ENCODE data around the gene BORCS6.
A peak's percentile ranks its signal among the peaks of the same experiment; 100 is the strongest.

BORCS6 gene

GRCh38 chr17:8210761-8211458 is 20.9 kb upstream of the BORCS6 start:
- no peak for DNase-seq (ENCODE audit: low read depth)

GRCh38 chr17:8209907-8210760 is 20.2 kb upstream of the BORCS6 start, which contains the start of gene AURKB:
AURKB (minus strand) TSS chr17:8210575; CDS start chr17:8210224, 351 bp downstream.
- DNase-seq (ENCODE audit: low read depth) = peak; percentile 93

- DNase-seq (ENCODE audit: low read depth) = no peak
Measured at GRCh38 chr17:8206536-8206935, 16.6 kb upstream of the BORCS6 start.

GRCh38 chr17:8204761-8205555 is 15.0 kb upstream of the BORCS6 start:
- DNase-seq (ENCODE audit: low read depth) = no peak

- no peak for DNase-seq (ENCODE audit: low read depth)
Measured at GRCh38 chr17:8192070-8192815, 2.3 kb upstream of the BORCS6 start.

GRCh38 chr17:8190506-8190905 is 526 bp upstream of the BORCS6 start:
- DNase-seq (ENCODE audit: low read depth) = no peak

- DNase-seq (ENCODE audit: low read depth) = no peak
Measured at GRCh38 chr17:8189041-8189710, 804 bp downstream of the BORCS6 start.

- no peak for DNase-seq (ENCODE audit: low read depth)
Measured at GRCh38 chr17:8188263-8188839, 1.6 kb downstream of the BORCS6 start.

GRCh38 chr17:8187517-8188262 is 2.3 kb downstream of the BORCS6 start:
- DNase-seq (ENCODE audit: low read depth) = peak; percentile 78

- peak; percentile 76 for DNase-seq (ENCODE audit: low read depth)
Measured at GRCh38 chr17:8186787-8187516, 3.0 kb downstream of the BORCS6 start.

- no peak for DNase-seq (ENCODE audit: low read depth)
Measured at GRCh38 chr17:8186446-8186786, 3.6 kb downstream of the BORCS6 start.

- DNase-seq (ENCODE audit: low read depth) = peak; percentile 77
Measured at GRCh38 chr17:8185582-8186445, 4.2 kb downstream of the BORCS6 start.

GRCh38 chr17:8176998-8177731 is 12.8 kb downstream of the BORCS6 start:
- no peak for DNase-seq (ENCODE audit: low read depth)

GRCh38 chr17:8176197-8176940 is 13.6 kb downstream of the BORCS6 start, which contains the start of gene TMEM107:
TMEM107 (minus strand) TSS chr17:8176380; CDS start chr17:8176286, 94 bp downstream.
- peak; percentile 85 for DNase-seq (ENCODE audit: low read depth)

- DNase-seq (ENCODE audit: low read depth) = no peak
Measured at GRCh38 chr17:8175795-8176196, 14.2 kb downstream of the BORCS6 start.

- DNase-seq (ENCODE audit: low read depth) = no peak
Measured at GRCh38 chr17:8173871-8174322, 16.1 kb downstream of the BORCS6 start.

All from T follicular helper cell (primary cell).